ENCODE data around the gene LRCOL1. TPM values are rescaled to one million over a fixed set of nuclear protein-coding genes. Genes with fewer than 3 reads are reported as not detected.

LRCOL1 gene
- total and polyA plus RNA-seq, 8 donors, result 0.60 TPM; not detected in 7

DNA sequence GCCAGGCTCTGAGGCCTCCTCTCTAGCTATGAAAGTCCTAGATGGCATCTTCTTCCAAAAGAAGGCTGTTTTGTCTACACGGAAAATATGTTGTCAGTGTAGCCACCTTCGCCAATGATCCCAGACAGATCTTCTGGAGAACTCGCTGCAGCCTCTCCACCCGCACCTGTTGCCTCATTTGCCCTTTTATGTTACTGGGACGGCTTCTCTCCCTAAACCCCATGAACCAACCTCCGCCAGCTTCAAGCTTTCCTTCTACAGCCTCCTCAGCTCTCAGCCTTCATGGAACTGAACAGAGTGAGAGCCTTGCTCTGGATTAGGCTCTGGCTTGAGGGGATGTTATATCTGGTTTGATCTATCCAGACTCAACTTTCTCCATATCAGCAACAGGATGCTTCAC lies 18.9 kb upstream of the LRCOL1 start:
- H3K27ac ChIP-seq, result no peak overlapping the region
- H3K4me1 ChIP-seq, result no peaks in the 10 kb centered on the region
- TF ChIP-seq, protein P1, sequence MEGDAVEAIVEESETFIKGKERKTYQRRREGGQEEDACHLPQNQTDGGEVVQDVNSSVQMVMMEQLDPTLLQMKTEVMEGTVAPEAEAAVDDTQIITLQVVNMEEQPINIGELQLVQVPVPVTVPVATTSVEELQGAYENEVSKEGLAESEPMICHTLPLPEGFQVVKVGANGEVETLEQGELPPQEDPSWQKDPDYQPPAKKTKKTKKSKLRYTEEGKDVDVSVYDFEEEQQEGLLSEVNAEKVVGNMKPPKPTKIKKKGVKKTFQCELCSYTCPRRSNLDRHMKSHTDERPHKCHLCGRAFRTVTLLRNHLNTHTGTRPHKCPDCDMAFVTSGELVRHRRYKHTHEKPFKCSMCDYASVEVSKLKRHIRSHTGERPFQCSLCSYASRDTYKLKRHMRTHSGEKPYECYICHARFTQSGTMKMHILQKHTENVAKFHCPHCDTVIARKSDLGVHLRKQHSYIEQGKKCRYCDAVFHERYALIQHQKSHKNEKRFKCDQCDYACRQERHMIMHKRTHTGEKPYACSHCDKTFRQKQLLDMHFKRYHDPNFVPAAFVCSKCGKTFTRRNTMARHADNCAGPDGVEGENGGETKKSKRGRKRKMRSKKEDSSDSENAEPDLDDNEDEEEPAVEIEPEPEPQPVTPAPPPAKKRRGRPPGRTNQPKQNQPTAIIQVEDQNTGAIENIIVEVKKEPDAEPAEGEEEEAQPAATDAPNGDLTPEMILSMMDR (IDR thresholded peaks at IDR 0.05), result no peak
- TF ChIP-seq POLR2A (IDR thresholded peaks at IDR 0.05) (no peak), EP300 (IDR thresholded peaks at IDR 0.05) (no peak), POLR2AphosphoS5 (IDR thresholded peaks at IDR 0.05) (no peak)
- intact Hi-C loops (cut with DNase I; ENCODE audit: low total_unique reads), result no loop called here
- H3K27me3 ChIP-seq, result no peaks in the 10 kb centered on the region
- no peak for DNase-seq
- H3K9me3 ChIP-seq, result no peaks in the 10 kb centered on the region
- 96 to 99% (median 98%) methylated on average over 6 of the region's 6 CpGs for WGBS, 5 donors
- H3K36me3 ChIP-seq, result peaks cover 44 to 91% (median 78%) of the 10 kb centered on the region in 4 donors
- no peak overlapping the region for H3K4me3 ChIP-seq

DNA sequence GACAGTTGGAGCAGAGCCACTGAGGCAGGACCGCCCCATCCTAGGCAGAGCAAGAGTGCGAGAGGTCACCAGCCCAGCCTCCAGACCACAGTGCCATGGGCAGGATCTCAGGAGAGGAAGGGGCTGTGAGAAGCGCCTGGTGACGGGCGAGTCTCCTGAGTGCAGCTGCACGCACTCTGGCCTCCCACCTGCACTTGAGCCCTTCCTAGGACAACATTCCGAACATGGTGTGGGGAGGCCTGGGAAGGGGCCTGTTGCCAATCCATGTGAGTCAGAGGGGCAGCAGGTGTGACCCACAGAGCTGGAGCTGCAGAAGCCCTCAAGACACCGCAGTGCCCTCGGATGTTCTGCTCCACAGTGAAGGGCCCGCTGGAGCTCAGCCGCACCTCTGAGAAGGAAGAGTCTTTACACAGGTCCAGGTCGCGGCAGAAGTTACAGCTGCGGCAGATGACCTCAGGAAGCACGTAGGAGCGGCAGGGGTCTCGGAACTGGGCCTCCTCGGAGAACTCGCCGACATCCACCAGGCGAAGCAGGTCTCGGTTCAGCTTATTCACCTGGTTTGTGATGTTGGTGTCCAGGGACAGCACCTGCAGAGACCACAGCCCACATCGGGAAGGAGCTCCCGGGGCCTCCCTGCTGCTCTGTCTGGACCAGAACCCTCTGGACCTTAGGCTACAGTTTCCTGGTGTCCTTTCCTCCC lies 15.5 kb upstream of the LRCOL1 start:
- H3K36me3 ChIP-seq, result peaks cover 25 to 63% (median 51%) of the 10 kb centered on the region in 4 donors
- no peak overlapping the region for H3K4me3 ChIP-seq
- H3K4me1 ChIP-seq, result peaks cover 0 to 17% (median 15%) of the 10 kb centered on the region in 4 donors
- no peak for DNase-seq
- intact Hi-C loops (cut with DNase I; ENCODE audit: low total_unique reads), result no loop called here
- no peak overlapping the region for H3K27ac ChIP-seq
- H3K27me3 ChIP-seq, result peaks cover 0 to 4% (median 0%) of the 10 kb centered on the region in 3 donors
- WGBS, 5 donors, result 93 to 98% (median 96%) methylated on average over 16 to 24 of the region's 24 CpGs
- no peak for TF ChIP-seq POLR2A (IDR thresholded peaks at IDR 0.05)
- TF ChIP-seq, protein P1 (IDR thresholded peaks at IDR 0.05), result no peak
- no peak for TF ChIP-seq EP300 (IDR thresholded peaks at IDR 0.05)
- no peak for TF ChIP-seq POLR2AphosphoS5 (IDR thresholded peaks at IDR 0.05)
- H3K9me3 ChIP-seq, result no peaks in the 10 kb centered on the region

DNA sequence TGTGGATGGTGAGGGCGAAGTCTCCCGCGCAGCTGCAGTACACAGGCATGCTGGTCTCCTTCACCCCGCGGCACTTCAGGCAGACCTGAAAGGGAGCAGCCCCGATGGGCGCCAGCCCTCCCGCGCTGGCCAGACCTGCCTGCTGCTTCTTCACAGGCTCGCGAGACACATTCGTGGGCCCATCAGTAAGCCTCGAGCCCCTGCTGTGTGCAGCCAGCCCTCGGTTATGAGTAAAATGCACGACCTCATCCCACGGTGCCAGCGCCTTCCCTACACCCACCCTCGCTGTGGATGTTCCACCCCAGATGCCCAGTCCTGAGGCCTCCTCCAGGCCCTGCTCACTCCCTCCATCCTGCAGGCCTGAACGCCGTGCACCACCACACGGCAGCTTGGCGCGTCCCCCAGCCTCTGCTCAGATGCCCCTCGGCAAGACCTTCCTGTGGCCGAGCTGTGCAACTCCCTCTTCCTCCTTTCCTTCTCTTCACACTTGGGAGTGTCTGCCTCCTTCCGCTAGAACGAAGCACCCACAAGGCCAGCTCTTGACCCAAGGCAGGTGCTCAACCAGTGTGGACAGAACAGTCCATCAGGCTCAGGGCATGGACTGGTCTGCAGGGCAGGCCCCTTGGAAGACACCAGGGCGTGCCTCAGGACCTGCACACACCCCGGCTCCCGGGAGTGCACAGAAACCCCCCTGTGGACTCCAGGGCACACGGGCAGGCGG lies 14.7 kb upstream of the LRCOL1 start:
- intact Hi-C loops (cut with DNase I; ENCODE audit: low total_unique reads), result no loop called here
- no peak for DNase-seq
- Histone ChIP-seq H3K36me3 (peaks cover 20 to 55% (median 43%) of the 10 kb centered on the region in 4 donors), H3K27ac (no peak overlapping the region), H3K27me3 (peaks cover 0 to 12% (median 6%) of the 10 kb centered on the region in 3 donors), H3K9me3 (no peaks in the 10 kb centered on the region), H3K4me1 (peaks cover 0 to 17% (median 15%) of the 10 kb centered on the region in 4 donors), H3K4me3 (no peak overlapping the region)
- 85 to 95% (median 91%) methylated on average over 15 to 32 of the region's 32 CpGs for WGBS, 5 donors
- no peak for TF ChIP-seq POLR2A (IDR thresholded peaks at IDR 0.05)
- no peak for TF ChIP-seq EP300 (IDR thresholded peaks at IDR 0.05)
- no peak for TF ChIP-seq POLR2AphosphoS5 (IDR thresholded peaks at IDR 0.05)

DNA sequence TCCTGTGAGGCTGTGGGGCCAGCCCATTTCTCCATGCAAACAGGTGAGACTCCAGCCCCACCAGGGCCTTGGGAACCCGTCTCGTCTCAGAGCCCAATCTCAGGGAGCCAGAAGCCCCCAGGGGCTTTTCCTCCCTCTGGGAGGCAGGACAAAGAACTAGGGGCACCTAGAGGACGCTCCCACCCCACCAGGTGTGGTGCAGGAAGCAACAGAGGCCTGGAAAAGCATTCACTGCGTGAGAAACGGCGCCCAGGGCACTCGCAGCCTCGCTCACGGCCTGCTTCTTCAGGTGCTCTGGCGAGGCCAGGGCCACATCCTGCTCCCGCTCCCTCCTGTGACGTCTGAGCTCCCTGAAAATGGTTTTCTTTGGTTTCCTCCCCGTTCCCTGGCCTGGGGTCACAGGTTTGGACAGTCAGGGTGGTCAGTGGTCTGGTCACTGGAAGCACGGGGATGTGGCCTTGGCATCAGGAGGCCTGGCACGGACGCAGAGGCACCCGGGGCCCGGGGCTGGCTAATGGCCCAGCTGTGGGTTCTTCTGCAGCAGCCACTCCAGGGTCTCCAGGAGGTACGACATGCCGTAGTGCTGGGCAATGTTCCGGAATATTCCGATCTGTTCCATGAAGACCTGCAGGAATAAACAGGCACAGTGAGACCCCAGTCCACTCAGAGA lies 13.9 kb upstream of the LRCOL1 start:
- intact Hi-C loops (cut with DNase I; ENCODE audit: low total_unique reads), result no loop called here
- peaks cover 14 to 47% (median 36%) of the 10 kb centered on the region in 4 donors for H3K36me3 ChIP-seq
- TF ChIP-seq POLR2AphosphoS5 (IDR thresholded peaks at IDR 0.05) (no peak), EP300 (IDR thresholded peaks at IDR 0.05) (no peak), POLR2A (IDR thresholded peaks at IDR 0.05) (no peak)
- TF ChIP-seq, protein P1 (IDR thresholded peaks at IDR 0.05), result no peak
- H3K4me1 ChIP-seq, result peaks cover 0 to 22% (median 20%) of the 10 kb centered on the region in 4 donors
- 91 to 96% (median 93%) methylated on average over 19 to 22 of the region's 22 CpGs for WGBS, 5 donors
- no peak overlapping the region for H3K27ac ChIP-seq
- peaks cover 0 to 20% (median 13%) of the 10 kb centered on the region in 3 donors for H3K27me3 ChIP-seq
- H3K4me3 ChIP-seq, result no peak overlapping the region
- DNase-seq, result no peak
- H3K9me3 ChIP-seq, result no peaks in the 10 kb centered on the region

All from stomach (tissue), 9 donors.